COLO829 (cell line): Measurements from ENCODE around the gene AGRP.

Source experiments
- DNase-seq: peaks from one replicate; pipeline ENCODE4 v3.0.0; 2012; ENCODE audit warnings: low spot score

AGRP gene

GRCh38 chr16:67445441-67445912, 37.9 kb downstream of the AGRP start:
- DNase-seq = no peak

GRCh38 chr16:67445126-67445426, 38.3 kb downstream of the AGRP start:
- no peak for DNase-seq

- DNase-seq = no peak
Observed at GRCh38 chr16:67444259-67445125, 38.9 kb downstream of the AGRP start.

GRCh38 chr16:67443265-67443664, 40.1 kb downstream of the AGRP start:
- DNase-seq = no peak

GRCh38 chr16:67442581-67443255, 40.6 kb downstream of the AGRP start:
- no peak for DNase-seq

GRCh38 chr16:67441907-67442306, 41.4 kb downstream of the AGRP start:
- no peak for DNase-seq

- DNase-seq = no peak
Observed at GRCh38 chr16:67441271-67441753, 42.0 kb downstream of the AGRP start.

- DNase-seq = no peak
Observed at GRCh38 chr16:67438824-67439393, 44.4 kb downstream of the AGRP start.

GRCh38 chr16:67438098-67438791, 45.1 kb downstream of the AGRP start:
- DNase-seq = no peak

- DNase-seq = no peak
Observed at GRCh38 chr16:67437513-67437912, 45.8 kb downstream of the AGRP start.

- no peak for DNase-seq
Observed at GRCh38 chr16:67436640-67437193, 46.6 kb downstream of the AGRP start.

GRCh38 chr16:67435758-67436164, 47.6 kb downstream of the AGRP start:
- no peak for DNase-seq

GRCh38 chr16:67433131-67433719, 50.1 kb downstream of the AGRP start:
- DNase-seq = no peak
